ENCODE data around the gene STIMATE. TPM values are rescaled to one million over a fixed set of nuclear protein-coding genes. Genes with fewer than 3 reads are reported as not detected.

Gene STIMATE
- total RNA-seq, 1 donor from 2014 or later: 23.0 TPM

DNA sequence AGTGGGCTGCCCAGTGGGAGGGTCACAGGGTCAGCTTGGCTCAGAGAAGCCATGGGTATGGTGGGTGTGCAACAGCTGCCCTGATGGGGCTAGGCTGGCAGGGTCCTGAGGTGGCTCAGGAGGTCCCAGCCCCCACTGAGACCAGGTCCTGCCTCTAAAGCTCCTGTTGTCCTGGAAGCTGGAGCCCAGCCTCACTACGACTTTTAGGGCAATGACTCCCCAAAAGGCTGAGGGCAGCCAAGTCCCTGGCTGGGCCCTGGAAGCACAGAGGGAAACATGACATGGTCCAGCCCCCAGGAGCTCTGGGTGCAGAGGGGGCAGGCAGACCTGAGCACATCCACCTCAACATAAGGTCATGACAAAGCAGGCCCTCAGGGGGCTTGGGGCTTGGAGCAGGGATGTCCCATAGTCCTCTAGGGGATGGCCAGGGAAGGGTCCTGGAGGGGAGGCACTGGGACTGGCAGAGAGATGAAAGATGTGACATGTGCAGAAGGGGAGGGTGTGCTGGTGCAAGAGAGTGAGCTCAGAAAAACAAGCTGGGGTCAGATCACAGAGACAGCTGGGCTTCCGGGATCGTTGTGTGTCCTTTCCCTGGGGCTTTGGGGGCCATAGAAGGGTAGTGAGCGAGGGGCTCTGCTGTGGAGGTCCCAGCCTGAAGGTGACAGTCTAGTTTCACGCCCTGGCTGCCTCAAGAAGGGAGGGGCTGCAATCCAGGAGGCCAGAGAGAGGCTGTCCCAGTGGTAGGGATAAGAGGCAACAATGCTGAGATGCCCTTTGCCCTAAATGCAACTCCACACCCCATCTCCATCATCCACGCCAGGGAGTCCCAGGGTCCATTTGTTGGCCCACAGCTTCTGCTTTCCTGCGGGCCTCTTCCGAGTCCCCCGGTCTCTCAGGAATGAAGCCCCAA is 103.4 kb downstream of the STIMATE start:
- intact Hi-C loops (cut with micrococcal nuclease): no loop called here

GRCh38 chr3:52792961-52793695 is 104.2 kb downstream of the STIMATE start:
- intact Hi-C loops (cut with micrococcal nuclease): no loop called here

DNA sequence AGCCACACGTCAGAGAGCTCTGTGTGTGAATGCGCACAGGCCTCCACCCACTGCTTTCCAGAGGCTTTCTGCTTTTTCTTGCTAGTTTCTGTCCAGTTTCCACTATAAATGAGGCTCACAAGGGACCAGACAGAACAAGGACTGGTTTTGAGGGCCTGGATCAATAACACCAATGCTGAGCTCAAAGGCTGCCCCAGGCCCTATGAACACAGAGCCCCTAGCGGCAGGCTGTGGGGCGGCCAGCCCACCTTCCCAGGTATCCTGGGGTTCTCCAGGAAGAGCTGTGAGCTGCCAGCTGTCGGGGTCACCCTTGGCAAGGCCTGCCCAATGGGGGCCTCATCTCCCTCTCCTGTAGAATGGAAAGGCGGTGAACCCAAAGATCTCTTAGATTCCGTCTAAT is 104.9 kb downstream of the STIMATE start:
- intact Hi-C loops (cut with micrococcal nuclease): no loop called here

DNA sequence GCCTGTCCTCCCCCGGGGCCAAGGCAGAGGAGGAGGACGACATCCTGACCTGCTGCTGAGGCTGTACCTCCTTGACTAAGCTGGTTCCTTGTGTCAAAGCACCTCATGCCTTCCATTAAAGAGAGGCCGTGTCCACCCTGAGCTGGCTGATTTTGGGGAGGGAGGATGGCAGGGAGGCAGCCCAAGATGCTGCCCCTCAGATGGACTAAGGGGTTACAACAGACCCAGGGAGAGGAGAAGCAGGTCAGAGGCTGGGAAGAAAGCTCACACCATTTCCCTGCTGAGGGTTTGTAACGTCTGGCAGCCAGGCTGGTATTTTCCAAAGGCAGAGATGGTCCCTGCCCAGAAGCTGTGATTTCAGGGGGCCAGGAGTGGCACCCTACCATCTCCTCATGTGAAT is 105.4 kb downstream of the STIMATE start:
- intact Hi-C loops (cut with micrococcal nuclease): no loop called here

- intact Hi-C loops (cut with micrococcal nuclease): no loop called here
Measured at GRCh38 chr3:52791366-52791765, 106.0 kb downstream of the STIMATE start.

DNA sequence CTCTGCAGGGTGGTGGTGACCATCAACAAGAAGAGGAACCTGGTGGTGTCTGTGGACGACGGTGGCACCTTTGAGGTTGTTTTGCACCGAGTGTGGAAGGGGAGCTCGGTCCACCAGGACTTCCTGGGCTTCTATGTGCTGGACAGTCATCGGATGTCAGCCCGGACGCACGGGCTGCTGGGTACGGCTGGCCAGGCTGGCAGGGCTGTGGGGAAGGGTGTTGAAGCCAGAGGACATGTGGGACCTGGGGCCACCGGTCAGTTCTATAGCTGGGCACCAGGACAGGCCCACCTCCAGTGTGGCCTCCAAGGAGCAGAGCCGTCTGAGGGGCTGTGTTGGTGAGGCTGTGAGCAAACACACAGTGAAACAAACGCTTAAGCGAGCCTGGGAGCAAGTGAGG is 106.6 kb downstream of the STIMATE start:
- intact Hi-C loops (cut with micrococcal nuclease): no loop called here

GRCh38 chr3:52790337-52790736 is 107.0 kb downstream of the STIMATE start:
- intact Hi-C loops (cut with micrococcal nuclease): no loop called here

DNA sequence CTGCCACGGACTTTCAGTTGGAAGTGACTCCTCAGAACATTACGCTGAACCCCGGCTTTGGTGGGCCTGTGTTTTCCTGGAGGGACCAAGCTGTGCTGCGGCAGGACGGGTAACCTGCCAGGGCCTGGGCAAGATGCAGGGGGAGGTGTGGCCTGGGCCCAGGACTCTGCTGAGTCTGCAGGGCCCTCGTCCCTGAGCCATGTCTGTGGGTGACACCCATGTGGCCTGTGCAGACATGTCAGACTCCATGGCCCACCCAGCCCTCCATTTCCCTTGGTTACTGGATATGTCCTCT is 107.7 kb downstream of the STIMATE start:
- intact Hi-C loops (cut with micrococcal nuclease): no loop called here

GRCh38 chr3:52788890-52789745 is 108.2 kb downstream of the STIMATE start:
- intact Hi-C loops (cut with micrococcal nuclease): no loop called here

GRCh38 chr3:52787672-52788625 is 109.4 kb downstream of the STIMATE start:
- intact Hi-C loops (cut with micrococcal nuclease): no loop called here

GRCh38 chr3:52787246-52787645 is 110.1 kb downstream of the STIMATE start:
- intact Hi-C loops (cut with micrococcal nuclease): no loop called here

Other genes starting within 250 kb of the STIMATE start
- gene PBRM1, start 211.6 kb downstream of the STIMATE start, total RNA-seq: 88.6 and 91.7 TPM in 2 replicates
- 105 and 113 TPM in 2 replicates for gene GNL3, start 211.5 kb downstream of the STIMATE start, total RNA-seq
- gene GLT8D1, start 191.8 kb downstream of the STIMATE start, total RNA-seq: 46.6 and 51.8 TPM in 2 replicates
- gene SPCS1, start 191.4 kb downstream of the STIMATE start, total RNA-seq: 97.5 and 100 TPM in 2 replicates
- 25.1 and 27.5 TPM in 2 replicates for gene NEK4, start 126.6 kb downstream of the STIMATE start, total RNA-seq
- gene ITIH1, start 119.9 kb downstream of the STIMATE start, total RNA-seq: not detected in 2 replicates
- not detected in 2 replicates for gene ITIH3, start 102.8 kb downstream of the STIMATE start, total RNA-seq
- gene ITIH4, start 66.9 kb downstream of the STIMATE start, total RNA-seq: 15.2 and 15.6 TPM in 2 replicates
- 0.59 and 3.0 TPM in 2 replicates for gene MUSTN1, start 62.5 kb downstream of the STIMATE start, total RNA-seq
- gene SFMBT1, start 148.5 kb upstream of the STIMATE start, total RNA-seq: 34.2 and 34.9 TPM in 2 replicates
- 32.9 and 34.1 TPM in 2 replicates for gene RFT1, start 232.9 kb upstream of the STIMATE start, total RNA-seq